Right atrium auricular region (tissue), 2 donors: Measurements from ENCODE around the gene MYOM1. TPM values are rescaled to one million over a fixed set of nuclear protein-coding genes. Genes with fewer than 3 reads are reported as not detected.
A peak's percentile ranks its signal among the peaks of the same experiment; 100 is the strongest.

Experiments used
- DNase-seq: peaks from one replicate; pipeline ENCODE4 v3.0.0-alpha.2; 2019; ENCODE audit warnings: low spot score
- H3K27ac ChIP-seq, 2 donors: fragments of 200-600 bp; sonication (generic); 1 replicate in 1 of 2; 2 replicates in 1 of 2; pipeline ENCODE4 v1.5.1; 2016 to 2019
- H3K27me3 ChIP-seq, 2 donors: fragments of 200-600 bp; sonication (generic); one replicate each; pipeline versions ENCODE4 v1.5.1 to v1.6.0; 2017 to 2019
- H3K36me3 ChIP-seq: fragments of 200-600 bp; sonication (generic); one replicate; pipeline ENCODE4 v1.5.1; 2016
- H3K4me1 ChIP-seq, 2 donors: fragments of 200-600 bp; sonication (generic); one replicate each; pipeline versions ENCODE4 v1.5.1 to v1.6.0; 2017 to 2019
- H3K4me3 ChIP-seq, 2 donors: fragments of 200-600 bp; sonication (generic); 1 replicate in 1 of 2; 2 replicates in 1 of 2; pipeline ENCODE4 v1.5.1; 2017 to 2019; ENCODE audit warnings: mild to moderate bottlenecking in 1 of 2, moderate library complexity in 1 of 2
- H3K9me3 ChIP-seq, 2 donors: fragments of 200-600 bp; sonication (generic); one replicate each; pipeline ENCODE4 v1.5.1; 2019
- CTCF ChIP-seq, 2 donors: fragments of 200-600 bp; sonication (generic); IDR thresholded peaks; one replicate each; pipeline ENCODE4 v1.5.1; 2019; ENCODE audit warnings: antibody characterized with exemption in 2 of 2
- total RNA-seq, 2 donors: library from RNA; depleted of rRNA; stranded (reverse); fragments of >200 nt; gene quantifications; one replicate each; pipeline ENCODE4 v1.1.0, GENCODE V29; 2016

MYOM1 gene
- total RNA-seq, 2 donors from 2014 or later, result 357 to 410 TPM

- no peak for DNase-seq
- Histone ChIP-seq H3K36me3 (peaks cover 90% of the 10 kb centered on the region), H3K27ac (no peak overlapping the region), H3K4me3 (no peak overlapping the region), H3K27me3 (peaks cover 0 to 4% of the 10 kb centered on the region in 2 donors), H3K9me3 (no peaks in the 10 kb centered on the region), H3K4me1 (no peaks in the 10 kb centered on the region)
- no peak for TF ChIP-seq CTCF (IDR thresholded peaks at IDR 0.05)
Measured at GRCh38 chr18:3163968-3164367, 55.8 kb downstream of the MYOM1 start.

DNA sequence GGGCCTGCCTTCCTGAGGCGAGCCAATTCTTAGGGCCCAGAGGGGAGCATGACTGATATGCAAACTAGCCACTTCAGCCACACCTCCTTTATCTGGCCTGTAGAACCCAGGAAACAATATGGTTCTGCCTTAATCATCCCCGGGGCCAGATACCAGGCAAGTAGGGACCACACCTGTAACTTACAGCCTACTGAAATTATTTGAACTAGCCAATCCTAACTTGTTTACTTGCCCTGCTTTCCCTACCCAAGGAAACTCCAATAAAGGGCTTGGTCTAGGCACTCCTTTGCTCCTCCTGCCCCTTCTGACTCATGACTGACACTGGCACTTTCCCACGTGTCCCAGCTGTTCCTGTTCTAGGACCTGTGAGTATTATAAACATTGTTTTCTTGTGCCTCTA lies 57.6 kb downstream of the MYOM1 start:
- Histone ChIP-seq H3K4me3 (no peak overlapping the region), H3K27me3 (peaks cover 0 to 4% of the 10 kb centered on the region in 2 donors), H3K9me3 (no peaks in the 10 kb centered on the region), H3K36me3 (peaks cover 77% of the 10 kb centered on the region), H3K27ac (no peak overlapping the region), H3K4me1 (peaks cover 0 to 2% of the 10 kb centered on the region in 2 donors)
- no peak for TF ChIP-seq CTCF (IDR thresholded peaks at IDR 0.05)
- no peak for DNase-seq

DNA sequence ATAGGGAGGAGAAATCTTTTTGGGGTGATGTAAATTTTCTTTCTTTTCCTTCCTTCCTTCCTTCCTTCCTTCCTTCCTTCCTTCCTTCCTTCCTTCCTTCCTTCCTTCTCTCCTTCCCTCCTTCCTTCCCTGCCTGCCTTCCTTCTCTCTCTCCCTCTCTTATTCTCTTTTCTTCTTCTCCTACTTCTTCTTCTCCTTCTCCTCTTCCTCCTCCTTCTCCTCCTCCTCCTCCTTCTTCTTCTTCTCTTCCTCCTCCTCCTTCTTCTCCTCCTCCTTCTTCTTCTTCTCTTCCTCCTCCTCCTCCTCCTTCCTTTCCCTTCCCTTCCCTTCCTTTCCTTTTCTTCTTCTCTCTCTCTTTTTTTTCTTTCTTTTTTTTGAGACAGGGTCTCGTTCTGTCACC lies 59.9 kb downstream of the MYOM1 start:
- no peak overlapping the region for H3K27ac ChIP-seq
- no peaks in the 10 kb centered on the region for H3K27me3 ChIP-seq
- peaks cover 58% of the 10 kb centered on the region for H3K36me3 ChIP-seq
- peaks cover 0 to 26% of the 10 kb centered on the region in 2 donors for H3K4me1 ChIP-seq
- TF ChIP-seq CTCF (IDR thresholded peaks at IDR 0.05), result no peak
- H3K4me3 ChIP-seq, result no peak overlapping the region
- DNase-seq, result no peak
- H3K9me3 ChIP-seq, result no peaks in the 10 kb centered on the region

DNA sequence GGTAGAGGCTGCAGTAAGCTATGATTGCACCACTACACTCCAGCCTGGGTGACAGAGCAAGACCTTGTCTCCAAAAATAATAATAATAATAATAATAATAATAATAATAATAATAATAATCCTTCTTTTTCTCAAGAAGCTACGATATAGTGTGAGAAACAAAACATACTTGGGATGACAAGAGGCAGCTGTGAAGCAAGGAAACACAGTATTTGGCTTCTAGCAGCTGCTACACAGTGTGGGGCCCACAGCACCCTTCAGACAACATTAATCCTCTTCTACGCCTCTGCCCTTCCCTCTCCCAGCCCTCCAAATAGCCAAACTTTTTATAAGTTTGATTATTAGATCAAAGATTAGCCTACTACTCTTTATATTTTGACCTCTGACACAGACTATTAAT lies 62.2 kb downstream of the MYOM1 start:
- Histone ChIP-seq H3K27me3 (no peaks in the 10 kb centered on the region), H3K27ac (peak overlapping the region in 1 of 2 donors; percentile 30), H3K4me3 (no peak overlapping the region), H3K9me3 (no peaks in the 10 kb centered on the region), H3K4me1 (peaks cover 0 to 37% of the 10 kb centered on the region in 2 donors), H3K36me3 (peaks cover 47% of the 10 kb centered on the region)
- no peak for DNase-seq
- no peak for TF ChIP-seq CTCF (IDR thresholded peaks at IDR 0.05)

- Histone ChIP-seq H3K36me3 (peaks cover 42% of the 10 kb centered on the region), H3K27me3 (no peaks in the 10 kb centered on the region), H3K4me1 (peaks cover 0 to 38% of the 10 kb centered on the region in 2 donors), H3K9me3 (no peaks in the 10 kb centered on the region), H3K27ac (peak overlapping the region in 1 of 2 donors; percentile 79), H3K4me3 (no peak overlapping the region)
- no peak for TF ChIP-seq CTCF (IDR thresholded peaks at IDR 0.05)
- DNase-seq, result no peak
Measured at GRCh38 chr18:3157086-3157485, 62.7 kb downstream of the MYOM1 start.

DNA sequence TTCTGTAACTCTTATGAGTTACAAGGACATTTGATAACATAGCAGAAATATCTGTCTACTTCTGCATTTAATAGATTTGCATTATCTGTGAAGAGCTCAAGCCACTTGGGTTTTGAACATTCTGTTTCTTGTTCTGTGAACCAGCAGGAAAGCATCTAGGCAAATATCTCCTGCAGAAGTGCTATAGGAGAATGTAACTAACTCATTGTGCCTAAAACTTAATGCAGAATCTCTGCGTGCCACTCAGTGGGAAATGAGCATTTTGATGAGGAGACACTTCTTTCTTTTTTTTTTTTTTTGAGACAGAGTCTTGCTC lies 63.5 kb downstream of the MYOM1 start:
- Histone ChIP-seq H3K4me1 (peaks cover 0 to 38% of the 10 kb centered on the region in 2 donors), H3K36me3 (peaks cover 34% of the 10 kb centered on the region), H3K27me3 (no peaks in the 10 kb centered on the region), H3K27ac (peak overlapping the region; percentile 50 to 79), H3K4me3 (no peak overlapping the region), H3K9me3 (no peaks in the 10 kb centered on the region)
- DNase-seq, result no peak
- no peak for TF ChIP-seq CTCF (IDR thresholded peaks at IDR 0.05)
